Caco-2 (cell line): ENCODE results near the gene SRPK3. TPM values are rescaled to one million over a fixed set of nuclear protein-coding genes. Genes with fewer than 3 reads are reported as not detected.

Source experiments
- BruUV-seq: library from RNA; stranded (reverse); fragments of 400-500 nt; replicated peaks from 2 replicates; lab custom pipeline; 2021; lab: Mats Ljungman, UMichigan
- CTCF ChIA-PET: fragments of 300-600 bp; sonication (Branson Sonifier 250); formaldehyde crosslinking; loops from one replicate; lab custom pipeline; 2022; ENCODE audit warnings: antibody characterized with exemption; lab: Charles Lee
- POLR2A ChIA-PET: fragments of 300-600 bp; sonication (Branson Sonifier 250); formaldehyde crosslinking; loops from one replicate; lab custom pipeline; 2022; ENCODE audit warnings: antibody characterized with exemption; lab: Charles Lee
- DNase-seq, 2 experiments: peaks; one replicate each; pipeline versions ENCODE4 v3.0.0 to v3.0.0-alpha.2; 2020 to 2022
- H3K27me3 ChIP-seq: replicated peaks from 2 replicates; pipeline ENCODE4 v1.6.0; 2011; ENCODE audit warnings: low read length; ENCODE audit not compliant: control insufficient read depth, insufficient read depth
- H3K36me3 ChIP-seq: 2 replicates; pipeline ENCODE4 v1.5.1; 2011; ENCODE audit warnings: low read length; ENCODE audit not compliant: control insufficient read depth, insufficient read depth
- H3K4me1 ChIP-seq: fragments of 250-450 bp; sonication (Bioruptor Pico); 2 replicates; pipeline ENCODE4 v1.5.1; 2020; ENCODE audit warnings: mild to moderate bottlenecking
- H3K4me3 ChIP-seq: 2 replicates; pipeline ENCODE4 v1.5.1; 2011; ENCODE audit warnings: low read depth, mild to moderate bottlenecking, control low read depth, low read length
- H3K9me3 ChIP-seq: fragments of 250-450 bp; sonication (Bioruptor Pico); 2 replicates; pipeline ENCODE4 v1.5.1; 2020; ENCODE audit warnings: mild to moderate bottlenecking, moderate library complexity
- H3K27ac Mint-ChIP-seq: one replicate; pipeline ENCODE4 v1.8.0; 2022; ENCODE audit warnings: mixed read lengths; ENCODE audit not compliant: unreplicated experiment
- H3K27me3 Mint-ChIP-seq: one replicate; pipeline ENCODE4 v1.8.0; 2022; ENCODE audit warnings: mixed read lengths; ENCODE audit not compliant: insufficient read depth, unreplicated experiment
- H3K36me3 Mint-ChIP-seq: one replicate; pipeline ENCODE4 v1.8.0; 2022; ENCODE audit warnings: mild to moderate bottlenecking, mixed read lengths; ENCODE audit not compliant: insufficient read depth, unreplicated experiment
- H3K4me1 Mint-ChIP-seq: one replicate; pipeline ENCODE4 v1.8.0; 2022; ENCODE audit warnings: low read depth, mixed read lengths; ENCODE audit not compliant: unreplicated experiment
- H3K4me3 Mint-ChIP-seq: one replicate; pipeline ENCODE4 v1.8.0; 2022; ENCODE audit warnings: mild to moderate bottlenecking, moderate library complexity, mixed read lengths; ENCODE audit not compliant: unreplicated experiment
- H3K9me3 Mint-ChIP-seq: one replicate; pipeline ENCODE4 v1.8.0; 2022; ENCODE audit warnings: mixed read lengths; ENCODE audit not compliant: unreplicated experiment
- intact Hi-C: fragments of 100-400 bp; cut with micrococcal nuclease; formaldehyde crosslinking; loops from one replicate; pipeline ENCODE4 v1.10.0; 2022; ENCODE audit not compliant: unreplicated experiment
- total RNA-seq: library from RNA; stranded (reverse); gene quantifications from 2 replicates; pipeline ENCODE4 v1.2.3, GENCODE V29; 2022
- TF ChIP-seq, protein P1 (sequence below), 2 experiments: fragments of 200-600 bp in 1 of 2; IDR thresholded peaks; 1 replicate in 1 of 2; 2 replicates in 1 of 2; pipeline versions ENCODE4 v1.5.1 to v1.8.0; 2011 to 2022; ENCODE audit warnings: antibody characterized with exemption in 1 of 2, control low read depth in 1 of 2, inconsistent platforms in 1 of 2, low read depth in 1 of 2, low read length in 1 of 2, mild to moderate bottlenecking in 1 of 2, moderate library complexity in 1 of 2; ENCODE audit not compliant: insufficient read depth in 1 of 2, severe bottlenecking in 1 of 2, unreplicated experiment in 1 of 2

Gene SRPK3
- total RNA-seq, 1 experiment from 2014 or later = not detected

DNA sequence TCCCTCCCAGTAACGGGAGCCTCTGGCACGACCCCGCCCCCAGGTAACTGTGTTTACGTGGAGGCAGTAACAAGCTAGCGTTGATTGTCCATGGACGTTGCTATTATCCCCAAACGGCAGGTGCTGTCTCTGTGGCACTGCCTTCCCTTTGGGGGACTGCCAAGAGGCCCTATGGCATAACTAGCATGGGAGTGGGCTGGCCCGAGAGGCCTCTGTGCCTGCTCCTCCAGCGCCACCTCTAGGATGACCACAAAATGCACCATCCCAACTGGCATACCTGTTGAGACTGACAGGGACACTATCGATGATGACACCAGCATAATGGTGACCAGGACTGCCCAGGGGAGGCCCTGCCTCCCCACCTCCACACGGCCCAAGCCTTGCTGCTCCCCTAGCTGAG lies 1.5 kb downstream of the SRPK3 start:
- H3K9me3 ChIP-seq = no peaks in the 10 kb centered on the region
- no peaks in the 10 kb centered on the region for H3K27me3 ChIP-seq
- DNase-seq = no peak
- intact Hi-C loops = no loop called here
- no peak overlapping the region for H3K4me3 ChIP-seq
- CTCF ChIA-PET = no interaction called here
- TF ChIP-seq, protein P1, sequence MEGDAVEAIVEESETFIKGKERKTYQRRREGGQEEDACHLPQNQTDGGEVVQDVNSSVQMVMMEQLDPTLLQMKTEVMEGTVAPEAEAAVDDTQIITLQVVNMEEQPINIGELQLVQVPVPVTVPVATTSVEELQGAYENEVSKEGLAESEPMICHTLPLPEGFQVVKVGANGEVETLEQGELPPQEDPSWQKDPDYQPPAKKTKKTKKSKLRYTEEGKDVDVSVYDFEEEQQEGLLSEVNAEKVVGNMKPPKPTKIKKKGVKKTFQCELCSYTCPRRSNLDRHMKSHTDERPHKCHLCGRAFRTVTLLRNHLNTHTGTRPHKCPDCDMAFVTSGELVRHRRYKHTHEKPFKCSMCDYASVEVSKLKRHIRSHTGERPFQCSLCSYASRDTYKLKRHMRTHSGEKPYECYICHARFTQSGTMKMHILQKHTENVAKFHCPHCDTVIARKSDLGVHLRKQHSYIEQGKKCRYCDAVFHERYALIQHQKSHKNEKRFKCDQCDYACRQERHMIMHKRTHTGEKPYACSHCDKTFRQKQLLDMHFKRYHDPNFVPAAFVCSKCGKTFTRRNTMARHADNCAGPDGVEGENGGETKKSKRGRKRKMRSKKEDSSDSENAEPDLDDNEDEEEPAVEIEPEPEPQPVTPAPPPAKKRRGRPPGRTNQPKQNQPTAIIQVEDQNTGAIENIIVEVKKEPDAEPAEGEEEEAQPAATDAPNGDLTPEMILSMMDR (IDR thresholded peaks at IDR 0.05; ENCODE audit: insufficient read depth in 1 of 2, low read depth in 1 of 2, low read length in 1 of 2, severe bottlenecking in 1 of 2, unreplicated experiment in 1 of 2) = no peak
- Mint-ChIP-seq H3K27me3 (no peaks in the 10 kb centered on the region), H3K36me3 (peaks cover 6% of the 10 kb centered on the region), H3K27ac (no peak overlapping the region), H3K9me3 (no peaks in the 10 kb centered on the region), H3K4me3 (no peak overlapping the region), H3K4me1 (no peaks in the 10 kb centered on the region)
- no peaks in the 10 kb centered on the region for H3K36me3 ChIP-seq
- POLR2A ChIA-PET = no interaction called here
- BruUV-seq = no TSS peak
- no peaks in the 10 kb centered on the region for H3K4me1 ChIP-seq

DNA sequence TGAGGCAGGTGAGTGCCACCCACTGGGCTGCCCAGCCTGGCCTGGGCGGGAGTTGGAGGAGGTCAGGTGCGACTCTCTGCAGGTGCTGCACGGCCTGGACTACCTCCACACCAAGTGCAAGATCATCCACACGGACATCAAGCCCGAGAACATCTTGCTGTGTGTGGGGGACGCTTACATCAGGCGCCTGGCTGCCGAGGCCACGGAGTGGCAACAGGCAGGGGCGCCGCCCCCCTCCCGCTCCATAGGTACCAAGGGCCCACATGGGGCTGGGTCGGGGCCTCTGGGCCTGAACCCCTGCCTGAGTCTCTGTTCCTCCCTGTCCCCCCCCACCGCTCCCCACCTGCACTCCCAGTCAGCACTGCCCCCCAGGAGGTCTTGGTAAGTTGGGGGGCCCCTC lies 2.0 kb downstream of the SRPK3 start:
- POLR2A ChIA-PET = no interaction called here
- no TSS peak for BruUV-seq
- no peak overlapping the region for H3K27ac Mint-ChIP-seq
- H3K9me3 Mint-ChIP-seq = no peaks in the 10 kb centered on the region
- TF ChIP-seq, protein P1 (IDR thresholded peaks at IDR 0.05; ENCODE audit: insufficient read depth in 1 of 2, low read depth in 1 of 2, low read length in 1 of 2, severe bottlenecking in 1 of 2, unreplicated experiment in 1 of 2) = no peak
- H3K36me3 Mint-ChIP-seq = peaks cover 6% of the 10 kb centered on the region
- no peaks in the 10 kb centered on the region for H3K36me3 ChIP-seq
- no peak overlapping the region for H3K4me3 ChIP-seq
- CTCF ChIA-PET = no interaction called here
- H3K27me3 ChIP-seq = no peaks in the 10 kb centered on the region
- no peak overlapping the region for H3K4me3 Mint-ChIP-seq
- no peaks in the 10 kb centered on the region for H3K4me1 ChIP-seq
- DNase-seq = no peak
- intact Hi-C loops = no loop called here
- no peaks in the 10 kb centered on the region for H3K27me3 Mint-ChIP-seq
- no peaks in the 10 kb centered on the region for H3K9me3 ChIP-seq
- no peaks in the 10 kb centered on the region for H3K4me1 Mint-ChIP-seq

DNA sequence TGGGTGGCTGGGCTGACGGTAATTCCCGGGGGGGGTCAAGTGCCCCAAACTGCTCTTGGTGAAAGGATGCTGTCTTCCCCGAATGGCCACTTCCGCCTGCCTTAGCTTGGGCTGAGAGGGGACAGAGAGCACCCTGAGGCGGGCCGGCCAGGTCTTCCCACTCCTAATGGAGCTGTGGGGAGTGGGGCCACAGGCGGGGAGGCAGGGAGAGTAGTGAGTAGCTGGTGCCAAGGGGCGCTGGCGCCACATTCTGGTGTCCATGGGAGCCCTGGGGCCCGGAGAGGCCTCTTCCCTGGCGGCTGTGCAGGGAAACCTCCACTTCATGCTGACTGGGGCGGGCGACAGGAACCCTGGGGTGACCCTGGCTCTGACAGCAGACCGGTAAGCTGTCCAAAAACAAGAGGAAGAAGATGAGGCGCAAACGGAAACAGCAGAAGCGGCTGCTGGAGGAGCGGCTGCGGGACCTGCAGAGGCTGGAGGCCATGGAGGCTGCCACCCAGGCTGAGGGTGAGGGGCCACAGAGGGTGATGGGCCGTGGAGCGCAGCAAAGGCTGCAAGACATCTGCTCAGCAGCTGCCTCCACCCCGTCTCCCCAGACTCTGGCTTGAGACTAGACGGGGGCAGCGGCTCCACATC lies 2.7 kb downstream of the SRPK3 start:
- no peak overlapping the region for H3K27ac Mint-ChIP-seq
- peaks cover 6% of the 10 kb centered on the region for H3K36me3 Mint-ChIP-seq
- Histone ChIP-seq H3K27me3 (no peaks in the 10 kb centered on the region), H3K4me1 (no peaks in the 10 kb centered on the region), H3K36me3 (no peaks in the 10 kb centered on the region), H3K9me3 (no peaks in the 10 kb centered on the region), H3K4me3 (no peak overlapping the region)
- DNase-seq = no peak
- no TSS peak for BruUV-seq
- ChIA-PET POLR2A (no interaction called here), CTCF (no interaction called here)
- H3K27me3 Mint-ChIP-seq = no peaks in the 10 kb centered on the region
- no peaks in the 10 kb centered on the region for H3K9me3 Mint-ChIP-seq
- TF ChIP-seq, protein P1 (IDR thresholded peaks at IDR 0.05; ENCODE audit: insufficient read depth in 1 of 2, low read depth in 1 of 2, low read length in 1 of 2, severe bottlenecking in 1 of 2, unreplicated experiment in 1 of 2) = no peak
- intact Hi-C loops = no loop called here
- H3K4me1 Mint-ChIP-seq = no peaks in the 10 kb centered on the region
- H3K4me3 Mint-ChIP-seq = no peak overlapping the region
